ENCODE results near the gene TAF8. TPM values are rescaled to one million over a fixed set of nuclear protein-coding genes. Genes with fewer than 3 reads are reported as not detected.

Gene TAF8
- total RNA-seq, 1 donor: 11.9 TPM

DNA sequence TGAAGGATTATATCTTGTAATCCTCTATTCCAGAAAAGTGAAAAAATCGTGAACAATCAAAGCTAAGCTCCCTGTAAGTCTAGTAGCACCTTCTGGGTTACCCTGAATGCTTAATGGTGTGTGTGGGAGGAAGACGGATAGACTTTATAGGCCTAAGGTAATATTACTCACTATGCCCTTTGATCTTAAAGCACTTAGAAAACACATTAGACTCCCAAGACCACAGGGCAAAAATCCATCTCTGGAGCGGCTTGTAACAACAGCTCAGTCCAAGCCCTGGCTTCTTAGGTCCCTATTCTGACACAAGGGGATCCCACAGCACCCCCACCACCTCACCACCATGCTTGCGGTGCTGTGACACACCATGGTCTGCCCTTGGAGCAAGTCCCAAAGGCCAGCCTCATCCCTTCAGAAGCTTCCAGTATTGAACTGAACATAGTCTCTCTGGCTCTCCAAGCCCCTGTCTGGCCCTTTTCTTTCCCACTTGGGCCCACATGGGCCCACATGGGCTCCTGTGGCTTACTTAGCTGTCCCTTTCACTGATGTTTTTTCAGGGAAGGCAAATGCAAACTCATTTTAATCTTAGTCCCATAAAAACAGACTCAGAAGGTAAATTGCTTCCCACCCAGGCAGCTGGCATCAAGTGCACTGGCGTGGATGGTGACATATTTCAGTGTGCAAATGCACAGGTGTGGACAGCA lies 63.8 kb downstream of the TAF8 start:
- no peak for DNase-seq (ENCODE audit: low read depth)

DNA sequence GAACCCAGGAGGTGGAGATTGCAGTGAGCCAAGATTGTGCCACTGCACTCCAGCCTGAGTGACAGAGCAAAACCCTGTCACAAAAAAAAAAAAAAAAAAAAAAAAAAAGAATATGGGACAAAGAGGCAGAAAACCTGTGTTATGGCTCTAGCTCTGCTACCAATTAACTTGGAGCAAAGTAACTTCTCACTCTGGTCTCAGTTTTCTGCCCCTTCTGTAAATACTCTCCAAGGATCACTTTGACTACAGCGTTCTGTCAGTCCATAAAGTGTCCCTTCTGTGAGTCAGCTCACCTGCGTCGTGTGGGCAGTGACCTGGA lies 67.5 kb downstream of the TAF8 start:
- no peak overlapping the region for H3K4me3 ChIP-seq (ENCODE audit: low read depth, low read length)
- TF ChIP-seq, protein P1, sequence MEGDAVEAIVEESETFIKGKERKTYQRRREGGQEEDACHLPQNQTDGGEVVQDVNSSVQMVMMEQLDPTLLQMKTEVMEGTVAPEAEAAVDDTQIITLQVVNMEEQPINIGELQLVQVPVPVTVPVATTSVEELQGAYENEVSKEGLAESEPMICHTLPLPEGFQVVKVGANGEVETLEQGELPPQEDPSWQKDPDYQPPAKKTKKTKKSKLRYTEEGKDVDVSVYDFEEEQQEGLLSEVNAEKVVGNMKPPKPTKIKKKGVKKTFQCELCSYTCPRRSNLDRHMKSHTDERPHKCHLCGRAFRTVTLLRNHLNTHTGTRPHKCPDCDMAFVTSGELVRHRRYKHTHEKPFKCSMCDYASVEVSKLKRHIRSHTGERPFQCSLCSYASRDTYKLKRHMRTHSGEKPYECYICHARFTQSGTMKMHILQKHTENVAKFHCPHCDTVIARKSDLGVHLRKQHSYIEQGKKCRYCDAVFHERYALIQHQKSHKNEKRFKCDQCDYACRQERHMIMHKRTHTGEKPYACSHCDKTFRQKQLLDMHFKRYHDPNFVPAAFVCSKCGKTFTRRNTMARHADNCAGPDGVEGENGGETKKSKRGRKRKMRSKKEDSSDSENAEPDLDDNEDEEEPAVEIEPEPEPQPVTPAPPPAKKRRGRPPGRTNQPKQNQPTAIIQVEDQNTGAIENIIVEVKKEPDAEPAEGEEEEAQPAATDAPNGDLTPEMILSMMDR (IDR thresholded peaks at IDR 0.05; ENCODE audit: insufficient read depth, low read length): no peak
- no peak for DNase-seq (ENCODE audit: low read depth)

More for the DNA sequence above, 63.8 kb downstream of the TAF8 start:
- H3K4me3 ChIP-seq (ENCODE audit: low read depth, low read length): no peak overlapping the region
- TF ChIP-seq, protein P1 (IDR thresholded peaks at IDR 0.05; ENCODE audit: insufficient read depth, low read length): no peak

DNA sequence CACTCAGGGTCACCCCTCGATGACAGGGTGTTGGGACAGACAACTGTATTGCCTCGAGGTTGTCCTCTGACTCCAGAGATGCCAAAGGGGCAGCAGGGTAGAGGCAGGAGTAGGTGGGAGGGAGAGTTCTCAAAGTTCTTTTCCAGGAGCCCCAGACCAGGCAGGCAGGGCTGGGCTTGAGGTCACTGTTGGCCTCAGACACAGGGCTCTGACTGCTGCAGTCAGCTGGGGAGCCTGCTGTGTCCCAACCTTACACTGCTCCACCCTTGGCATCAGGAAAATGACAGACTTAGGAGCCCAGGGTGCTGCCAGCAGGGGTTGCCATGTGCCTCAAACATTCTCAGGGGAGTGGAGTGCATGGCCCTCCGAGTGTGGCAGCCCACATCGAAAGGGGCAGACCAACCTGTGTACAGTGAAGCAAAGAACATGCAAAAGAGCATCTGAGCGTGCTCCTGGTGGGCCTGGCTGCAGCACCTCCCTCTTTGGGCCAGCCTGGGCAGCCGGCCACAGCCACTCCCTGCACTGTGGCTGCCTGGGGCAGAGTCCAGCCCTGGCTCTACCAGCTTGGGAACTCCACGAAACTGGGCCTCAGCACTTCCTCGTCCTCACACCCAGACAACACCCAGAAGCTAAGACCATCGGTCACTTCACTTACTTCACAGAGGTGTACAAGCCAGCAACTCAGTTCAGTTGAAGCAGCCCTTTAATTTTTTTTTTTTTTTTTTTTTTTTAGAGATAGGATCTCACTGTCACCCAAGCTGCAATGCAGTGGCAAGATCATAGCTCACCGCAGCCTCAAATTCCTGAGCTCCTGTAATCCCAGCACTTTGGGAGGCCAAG lies 68.1 kb downstream of the TAF8 start:
- TF ChIP-seq, protein P1 (IDR thresholded peaks at IDR 0.05; ENCODE audit: insufficient read depth, low read length): no peak
- no peak overlapping the region for H3K4me3 ChIP-seq (ENCODE audit: low read depth, low read length)
- DNase-seq (ENCODE audit: low read depth): peak; percentile 51

DNA sequence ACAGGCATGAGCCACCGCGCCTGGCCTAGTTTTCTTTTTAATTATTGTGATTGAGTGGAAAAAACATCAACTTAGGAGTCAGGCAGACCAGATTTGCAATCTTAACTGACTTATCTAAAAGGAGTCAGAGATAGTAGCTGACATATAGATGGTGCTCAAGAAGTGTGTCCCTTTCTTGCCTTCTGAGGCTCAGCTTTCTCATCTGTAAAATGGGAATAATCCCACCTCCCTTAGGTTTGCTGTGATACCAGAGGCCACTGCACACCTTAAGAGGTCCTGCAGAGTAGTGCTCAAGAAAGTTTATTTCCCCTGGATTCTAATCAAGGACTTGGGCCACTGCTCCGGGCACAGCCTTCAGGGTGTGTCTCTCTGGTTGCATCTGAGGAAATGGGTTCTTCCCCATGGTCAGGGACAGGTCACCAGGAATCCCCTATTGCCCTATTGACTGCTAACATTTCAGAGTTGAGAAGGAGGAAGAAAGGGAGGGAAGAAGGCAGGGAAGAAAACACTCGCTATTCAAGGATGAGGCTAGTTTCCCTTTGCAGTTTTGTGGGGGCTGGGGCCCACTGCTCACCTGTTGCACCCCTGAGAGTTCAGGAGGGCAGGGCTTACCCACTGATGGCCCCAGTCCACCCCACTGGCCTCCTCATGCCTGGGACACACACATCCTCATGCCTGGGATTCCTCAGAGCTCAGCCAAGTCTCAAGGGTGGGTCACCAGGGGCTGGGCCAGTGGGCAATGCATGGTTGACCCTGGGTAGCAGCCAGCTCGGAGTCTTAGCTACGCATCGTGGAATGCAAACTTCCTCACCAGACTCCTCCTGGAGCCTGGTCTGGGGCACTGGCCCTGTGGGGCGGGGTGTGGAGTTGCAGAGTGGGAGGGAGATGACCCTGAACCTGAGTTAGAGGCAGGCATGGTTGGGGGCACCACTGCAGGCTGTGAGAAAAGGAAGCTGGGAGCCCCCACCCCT lies 70.9 kb downstream of the TAF8 start:
- H3K4me3 ChIP-seq (ENCODE audit: low read depth, low read length): no peak overlapping the region
- DNase-seq (ENCODE audit: low read depth): peak; percentile 42
- TF ChIP-seq, protein P1 (IDR thresholded peaks at IDR 0.05; ENCODE audit: insufficient read depth, low read length): no peak

DNA sequence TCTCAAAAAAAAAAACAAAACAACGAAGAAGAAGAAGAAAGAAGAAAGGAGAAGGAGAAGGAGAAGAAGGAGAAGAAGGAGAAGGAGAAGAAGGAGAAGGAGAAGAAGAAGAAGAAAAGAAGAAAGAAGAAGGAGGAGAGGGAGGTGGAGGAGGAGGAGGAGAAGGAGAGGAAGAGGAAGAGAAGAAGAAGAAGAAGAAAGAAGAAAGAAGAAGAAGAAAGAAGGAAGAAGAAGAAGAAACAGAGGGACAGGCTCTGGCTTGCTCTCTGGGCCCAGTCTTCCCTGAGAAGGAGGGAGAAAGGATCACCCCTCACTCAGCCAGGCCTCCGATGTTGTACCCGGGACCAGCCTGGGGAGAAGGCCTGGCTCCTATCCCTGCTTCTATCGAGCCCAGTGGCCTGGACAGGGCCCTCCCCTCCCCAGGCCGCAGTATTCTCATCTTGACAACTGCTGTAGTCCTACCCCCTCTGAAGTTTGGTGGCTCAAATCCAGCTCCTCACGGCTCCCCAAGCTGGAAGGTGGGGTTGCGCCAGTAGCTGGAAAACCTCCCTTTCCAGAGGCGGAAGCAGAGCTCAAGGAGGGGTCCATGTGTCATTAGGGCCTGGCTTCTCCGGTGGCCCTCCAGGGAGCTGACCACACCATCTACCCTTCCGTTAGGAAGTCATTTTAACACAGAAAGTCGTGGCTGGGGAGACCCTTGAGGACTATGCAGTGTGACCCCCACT lies 73.2 kb downstream of the TAF8 start:
- no peak overlapping the region for H3K4me3 ChIP-seq (ENCODE audit: low read depth, low read length)
- TF ChIP-seq, protein P1 (IDR thresholded peaks at IDR 0.05; ENCODE audit: insufficient read depth, low read length): no peak
- DNase-seq (ENCODE audit: low read depth): no peak
